Thyroid gland (tissue), 4 donors: Measurements from ENCODE around the gene CENPE.

ENCODE experiments used
- POLR2A ChIP-seq, 2 donors: fragments of 450-650 bp; IDR thresholded peaks; one replicate each; pipeline ENCODE4 v1.6.1; 2017; ENCODE audit warnings: antibody characterized with exemption in 2 of 2, mild to moderate bottlenecking in 2 of 2, moderate library complexity in 1 of 2
- TF ChIP-seq, protein P1 (sequence below), 6 experiments: fragments of 200-600 bp in 3 of 6; fragments of 450-650 bp in 3 of 6; sonication (generic) in 3 of 6; IDR thresholded peaks; one replicate each; pipeline ENCODE4 v1.5.1; 2016 to 2019; ENCODE audit warnings: antibody characterized with exemption in 6 of 6, mild to moderate bottlenecking in 2 of 6, inconsistent platforms in 1 of 6, moderate library complexity in 1 of 6

DNA sequence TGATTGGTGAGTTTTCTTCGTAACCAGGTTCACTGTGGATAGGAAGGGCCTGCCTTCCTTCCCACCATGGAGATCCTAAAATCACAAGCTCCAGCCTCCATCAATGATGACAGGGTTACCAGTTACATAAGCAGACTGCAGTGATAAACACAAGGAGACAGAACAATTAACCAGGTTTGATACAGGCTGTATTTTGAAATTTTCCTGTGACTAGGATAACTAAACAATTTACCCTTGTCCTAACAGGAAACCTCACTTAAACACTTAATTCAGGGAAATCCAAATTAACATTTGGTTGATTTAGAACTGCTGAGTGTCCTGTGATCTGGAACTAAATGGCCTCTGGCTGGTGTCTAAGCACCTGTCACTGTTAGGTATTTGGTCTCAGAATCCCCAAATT, 118.5 kb downstream of the CENPE start:
- TF ChIP-seq, protein P1, sequence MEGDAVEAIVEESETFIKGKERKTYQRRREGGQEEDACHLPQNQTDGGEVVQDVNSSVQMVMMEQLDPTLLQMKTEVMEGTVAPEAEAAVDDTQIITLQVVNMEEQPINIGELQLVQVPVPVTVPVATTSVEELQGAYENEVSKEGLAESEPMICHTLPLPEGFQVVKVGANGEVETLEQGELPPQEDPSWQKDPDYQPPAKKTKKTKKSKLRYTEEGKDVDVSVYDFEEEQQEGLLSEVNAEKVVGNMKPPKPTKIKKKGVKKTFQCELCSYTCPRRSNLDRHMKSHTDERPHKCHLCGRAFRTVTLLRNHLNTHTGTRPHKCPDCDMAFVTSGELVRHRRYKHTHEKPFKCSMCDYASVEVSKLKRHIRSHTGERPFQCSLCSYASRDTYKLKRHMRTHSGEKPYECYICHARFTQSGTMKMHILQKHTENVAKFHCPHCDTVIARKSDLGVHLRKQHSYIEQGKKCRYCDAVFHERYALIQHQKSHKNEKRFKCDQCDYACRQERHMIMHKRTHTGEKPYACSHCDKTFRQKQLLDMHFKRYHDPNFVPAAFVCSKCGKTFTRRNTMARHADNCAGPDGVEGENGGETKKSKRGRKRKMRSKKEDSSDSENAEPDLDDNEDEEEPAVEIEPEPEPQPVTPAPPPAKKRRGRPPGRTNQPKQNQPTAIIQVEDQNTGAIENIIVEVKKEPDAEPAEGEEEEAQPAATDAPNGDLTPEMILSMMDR (IDR thresholded peaks at IDR 0.05): no peak
- TF ChIP-seq POLR2A (IDR thresholded peaks at IDR 0.05): no peak
